ENCODE measurements around the gene NSD1. TPM values are rescaled to one million over a fixed set of nuclear protein-coding genes. Genes with fewer than 3 reads are reported as not detected.

The NSD1 gene
- total RNA-seq, 4 donors from 2014 or later: 24.0 to 39.5 (median 32.2) TPM

DNA sequence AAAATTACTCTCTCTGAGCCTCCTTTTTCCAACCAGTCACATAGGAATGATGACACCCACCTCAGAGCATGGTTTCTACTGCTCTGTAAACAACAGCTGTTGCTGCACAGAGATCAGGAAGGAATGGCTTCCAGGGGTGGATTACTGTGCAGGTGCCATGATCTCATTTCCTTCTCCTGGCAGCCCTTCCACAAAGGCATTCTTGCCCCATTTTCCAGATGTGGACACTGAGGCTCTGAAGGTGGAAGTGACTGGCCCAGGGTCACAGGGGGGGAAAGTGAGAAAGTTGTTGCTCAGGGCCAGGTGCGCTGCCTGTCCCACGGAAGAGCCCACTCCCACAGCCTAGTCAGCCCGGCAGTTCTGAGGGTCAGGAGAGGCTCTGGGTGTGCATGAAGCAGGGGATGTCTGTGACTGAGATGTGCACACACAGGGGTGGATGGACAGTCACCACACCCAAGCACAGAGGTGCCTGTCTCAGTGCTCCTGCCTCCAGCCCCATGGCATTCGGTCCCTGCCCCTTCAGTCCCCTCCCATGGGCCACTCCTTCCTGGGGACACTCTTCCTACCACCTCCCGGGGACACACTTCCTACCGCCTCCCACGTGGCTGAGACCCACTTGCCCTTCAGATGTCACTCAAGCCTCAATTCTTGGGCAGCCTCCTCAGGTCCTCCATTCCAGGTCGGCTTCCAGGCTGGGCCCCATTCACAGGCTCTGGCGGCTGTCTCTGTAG, 29.9 kb upstream of the NSD1 start:
- 53 to 59% methylated on average over 5 to 7 of the region's 9 CpGs for WGBS, 2 donors
- H3K36me3 ChIP-seq: no peaks in the 10 kb centered on the region
- intact Hi-C loops (cut with DNase I): no loop called here
- H3K4me3 ChIP-seq: no peak overlapping the region
- no peak for TF ChIP-seq CTCF (IDR thresholded peaks at IDR 0.05)
- TF ChIP-seq POLR2A (IDR thresholded peaks at IDR 0.05): no peak
- H3K27ac ChIP-seq: no peak overlapping the region
- peaks cover 0 to 45% (median 0%) of the 10 kb centered on the region in 4 donors for H3K27me3 ChIP-seq
- peaks cover 0 to 8% (median 2%) of the 10 kb centered on the region in 3 donors for H3K4me1 ChIP-seq
- H3K9me3 ChIP-seq: no peaks in the 10 kb centered on the region
- no peak for DNase-seq

GRCh38 chr5:177105691-177106476, 27.7 kb upstream of the NSD1 start:
- Histone ChIP-seq H3K36me3 (no peaks in the 10 kb centered on the region), H3K9me3 (no peaks in the 10 kb centered on the region), H3K4me3 (no peak overlapping the region), H3K4me1 (no peaks in the 10 kb centered on the region), H3K27ac (no peak overlapping the region), H3K27me3 (peaks cover 0 to 29% (median 0%) of the 10 kb centered on the region in 4 donors)
- no peak for DNase-seq
- intact Hi-C loops (cut with DNase I): no loop called here
- WGBS, 2 donors: 56 to 73% methylated on average over 9 of the region's 24 CpGs
- TF ChIP-seq CTCF (IDR thresholded peaks at IDR 0.05): no peak
- TF ChIP-seq POLR2A (IDR thresholded peaks at IDR 0.05): no peak

GRCh38 chr5:177107159-177107558, 26.4 kb upstream of the NSD1 start:
- TF ChIP-seq CTCF (IDR thresholded peaks at IDR 0.05) (no peak), POLR2A (IDR thresholded peaks at IDR 0.05) (no peak)
- WGBS, 2 donors: 62 to 78% methylated on average over 4 of the region's 4 CpGs
- Histone ChIP-seq H3K27ac (no peak overlapping the region), H3K36me3 (no peaks in the 10 kb centered on the region), H3K27me3 (peaks cover 0 to 23% (median 0%) of the 10 kb centered on the region in 4 donors), H3K9me3 (no peaks in the 10 kb centered on the region), H3K4me1 (no peaks in the 10 kb centered on the region), H3K4me3 (no peak overlapping the region)
- intact Hi-C loops (cut with DNase I): no loop called here
- DNase-seq: no peak

DNA sequence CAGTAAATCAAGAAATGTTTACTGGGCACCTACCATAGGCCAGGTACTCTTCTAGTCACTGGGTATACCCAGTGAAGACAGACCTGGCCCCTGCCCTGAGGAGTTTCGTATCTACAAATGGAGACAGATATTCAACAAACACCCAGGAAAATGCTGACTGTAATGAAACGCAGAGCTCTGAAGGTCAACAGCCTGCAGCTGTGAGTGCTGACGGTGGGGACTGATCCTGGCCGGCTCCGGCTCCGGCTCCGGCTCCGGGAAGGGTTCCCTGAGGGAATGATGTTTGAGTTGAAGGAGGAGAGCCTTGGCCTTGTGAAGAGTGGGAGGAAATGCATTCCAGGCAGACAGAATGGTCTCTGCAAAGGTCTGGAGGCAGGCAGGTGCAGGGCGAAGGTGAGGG, 23.8 kb upstream of the NSD1 start:
- no peaks in the 10 kb centered on the region for H3K36me3 ChIP-seq
- H3K4me1 ChIP-seq: peaks cover 0 to 13% (median 4%) of the 10 kb centered on the region in 3 donors
- intact Hi-C loops (cut with DNase I): loop anchor here (5.0 kb wide), 1 partner anchor 38 kb away; no protein-coding TSS in a partner anchor
- WGBS, 2 donors: 48 to 64% methylated on average over 7 to 9 of the region's 9 CpGs
- H3K27me3 ChIP-seq: peaks cover 0 to 14% (median 0%) of the 10 kb centered on the region in 4 donors
- DNase-seq: no peak
- H3K4me3 ChIP-seq: no peak overlapping the region
- no peak for TF ChIP-seq POLR2A (IDR thresholded peaks at IDR 0.05)
- TF ChIP-seq CTCF (IDR thresholded peaks at IDR 0.05): no peak
- H3K9me3 ChIP-seq: no peaks in the 10 kb centered on the region
- H3K27ac ChIP-seq: no peak overlapping the region

All from esophagus squamous epithelium (tissue), 5 donors.